HG02938 (cell line): ENCODE data around the gene ASB18.

Source experiments
- ATAC-seq: cut with Tn5 transposase; IDR thresholded peaks from one replicate; pipeline ENCODE4 v1.9.1; 2021; ENCODE audit warnings: mild to moderate bottlenecking, moderate library complexity; ENCODE audit not compliant: unreplicated experiment

ASB18 gene

GRCh38 chr2:236209996-236210395 is 54.2 kb downstream of the ASB18 start:
- no peak for ATAC-seq

- no peak for ATAC-seq
Measured at GRCh38 chr2:236209535-236209934, 54.7 kb downstream of the ASB18 start.

GRCh38 chr2:236208019-236208926 is 55.9 kb downstream of the ASB18 start:
- no peak for ATAC-seq

GRCh38 chr2:236207472-236207871 is 56.7 kb downstream of the ASB18 start:
- ATAC-seq, result no peak

- no peak for ATAC-seq
Measured at GRCh38 chr2:236205867-236206645, 58.1 kb downstream of the ASB18 start.

GRCh38 chr2:236204953-236205352 is 59.3 kb downstream of the ASB18 start:
- no peak for ATAC-seq

- no peak for ATAC-seq
Measured at GRCh38 chr2:236200378-236200777, 63.8 kb downstream of the ASB18 start.

- no peak for ATAC-seq
Measured at GRCh38 chr2:236196366-236196765, 67.8 kb downstream of the ASB18 start.

- no peak for ATAC-seq
Measured at GRCh38 chr2:236195726-236196125, 68.5 kb downstream of the ASB18 start.

- no peak for ATAC-seq
Measured at GRCh38 chr2:236194786-236195185, 69.4 kb downstream of the ASB18 start.

- ATAC-seq, result no peak
Measured at GRCh38 chr2:236193026-236193425, 71.2 kb downstream of the ASB18 start.

GRCh38 chr2:236190674-236191073 is 73.5 kb downstream of the ASB18 start:
- ATAC-seq, result no peak

GRCh38 chr2:236184701-236185100 is 79.5 kb downstream of the ASB18 start:
- no peak for ATAC-seq

- ATAC-seq, result no peak
Measured at GRCh38 chr2:236180831-236181453, 83.3 kb downstream of the ASB18 start.

GRCh38 chr2:236180076-236180816 is 84.0 kb downstream of the ASB18 start:
- no peak for ATAC-seq

GRCh38 chr2:236179236-236180075 is 84.8 kb downstream of the ASB18 start:
- ATAC-seq, result no peak

- ATAC-seq, result no peak
Measured at GRCh38 chr2:236178890-236179235, 85.3 kb downstream of the ASB18 start.

GRCh38 chr2:236177967-236178889 is 86.0 kb downstream of the ASB18 start:
- ATAC-seq, result no peak

GRCh38 chr2:236177604-236177966 is 86.6 kb downstream of the ASB18 start:
- ATAC-seq, result no peak
